Measurements from ENCODE around the gene CCDC47. TPM values are rescaled to one million over a fixed set of nuclear protein-coding genes. Genes with fewer than 3 reads are reported as not detected.
A peak's percentile ranks its signal among the peaks of the same experiment; 100 is the strongest.
"Not testable (repeated sequence)": the region's sequence is repeated elsewhere in the genome, so short reads cannot be mapped to it uniquely, and the experiment has no call there.

The CCDC47 gene
- total RNA-seq, 2 experiments from 2014 or later: 55.7 to 71.1 TPM

GRCh38 chr17:63800783-63801182, 27.4 kb upstream of the CCDC47 start:
- Mint-ChIP-seq H3K9me3 (ENCODE audit: low read depth) (no peaks in the 10 kb centered on the region), H3K27me3 (no peaks in the 10 kb centered on the region), H3K4me1 (no peaks in the 10 kb centered on the region), H3K4me3 (no peak overlapping the region), H3K36me3 (peaks cover 58% of the 10 kb centered on the region), H3K27ac (no peak overlapping the region)
- ATAC-seq (no peak), DNase-seq (no peak)
- CTCF ChIA-PET: no interaction called here

DNA sequence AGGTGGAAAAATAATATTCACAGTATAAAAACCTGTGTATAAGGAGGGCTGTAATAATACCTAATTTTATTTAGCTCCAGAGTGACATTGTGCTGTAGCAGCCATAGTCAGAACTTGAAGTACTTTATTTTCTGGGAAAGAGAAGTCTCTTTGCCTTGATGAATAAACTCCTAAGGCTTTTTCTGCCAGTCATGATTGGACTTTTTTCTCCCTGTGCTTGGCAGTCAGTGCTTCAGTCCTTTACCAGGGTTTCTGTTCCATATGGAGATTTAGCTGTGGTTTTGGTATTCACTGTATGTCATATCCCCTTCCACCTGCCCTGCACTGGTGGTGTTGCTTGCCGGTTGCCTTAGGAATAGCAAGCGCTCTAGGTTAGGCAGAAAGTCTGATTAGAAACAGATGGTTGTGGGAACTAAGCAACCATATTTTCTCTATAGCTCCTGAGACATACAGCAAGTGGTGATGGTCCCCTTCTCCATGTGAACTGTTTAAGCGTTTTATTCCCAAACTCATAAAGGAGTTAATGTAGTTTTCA, 25.2 kb upstream of the CCDC47 start:
- no peak for ATAC-seq
- Mint-ChIP-seq H3K4me3 (no peak overlapping the region), H3K27ac (no peak overlapping the region), H3K27me3 (no peaks in the 10 kb centered on the region), H3K36me3 (peaks cover 59% of the 10 kb centered on the region), H3K4me1 (peaks cover 2% of the 10 kb centered on the region), H3K9me3 (ENCODE audit: low read depth) (no peaks in the 10 kb centered on the region)
- CTCF ChIA-PET: interaction anchor here (1.4 kb wide), 1 partner anchor 67 kb away, joined by 4 read pairs; no protein-coding TSS in a partner anchor
- DNase-seq: no peak

GRCh38 chr17:63796375-63796774, 23.0 kb upstream of the CCDC47 start:
- H3K9me3 Mint-ChIP-seq (ENCODE audit: low read depth); H3K27ac Mint-ChIP-seq; H3K4me3 Mint-ChIP-seq; H3K27me3 Mint-ChIP-seq; DNase-seq; H3K4me1 Mint-ChIP-seq; ATAC-seq: not testable (repeated sequence)
- CTCF ChIA-PET: interaction anchor here (1.0 kb wide), 1 partner anchor 17 kb away, joined by 4 read pairs; no protein-coding TSS in a partner anchor
- H3K36me3 Mint-ChIP-seq: peaks cover 64% of the 10 kb centered on the region

DNA sequence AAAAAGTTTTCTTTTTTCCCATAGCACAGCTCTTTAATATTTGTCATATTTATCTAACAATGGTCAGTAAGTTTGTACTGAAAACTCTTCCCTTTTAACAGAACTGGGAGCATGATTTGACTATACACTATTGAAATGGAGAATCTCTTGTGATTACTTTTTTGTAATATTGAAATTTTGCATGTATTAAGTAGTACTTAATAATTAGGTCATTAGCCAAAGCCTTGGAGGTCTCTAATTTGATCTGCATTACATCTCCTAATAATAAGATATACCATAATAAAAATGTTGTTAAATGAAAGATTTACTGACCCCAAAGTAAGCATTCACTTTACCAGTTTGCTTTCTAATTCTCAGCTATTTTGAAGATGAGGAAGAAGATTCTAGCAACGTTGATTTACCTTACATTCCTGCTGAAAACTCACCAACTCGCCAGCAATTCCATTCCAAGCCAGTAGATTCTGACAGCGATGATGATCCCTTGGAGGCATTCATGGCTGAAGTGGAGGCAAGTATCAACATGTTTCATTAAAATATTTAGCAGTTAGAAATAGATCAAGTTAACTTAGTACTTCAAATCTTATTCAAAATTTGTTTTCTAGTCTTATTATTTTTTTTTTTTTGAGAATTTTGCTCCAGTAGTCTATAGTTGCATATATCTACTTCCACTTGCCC, 18.8 kb upstream of the CCDC47 start:
- Mint-ChIP-seq H3K36me3 (peaks cover 51% of the 10 kb centered on the region), H3K4me3 (no peak overlapping the region), H3K27ac (no peak overlapping the region), H3K4me1 (peaks cover 8% of the 10 kb centered on the region), H3K9me3 (ENCODE audit: low read depth) (no peaks in the 10 kb centered on the region), H3K27me3 (no peaks in the 10 kb centered on the region)
- DNase-seq (no peak), ATAC-seq (no peak)
- CTCF ChIA-PET: interaction anchor here (1.2 to 1.9 kb wide), 2 partner anchors 9 to 12 kb away, joined by 3 to 4 read pairs; no protein-coding TSS in a partner anchor

- H3K9me3 Mint-ChIP-seq (ENCODE audit: low read depth): no peaks in the 10 kb centered on the region
- DNase-seq: no peak
- no peak overlapping the region for H3K27ac Mint-ChIP-seq
- CTCF ChIA-PET: no interaction called here
- no peak for ATAC-seq
- no peaks in the 10 kb centered on the region for H3K27me3 Mint-ChIP-seq
- H3K4me3 Mint-ChIP-seq: no peak overlapping the region
- peaks cover 11% of the 10 kb centered on the region for H3K4me1 Mint-ChIP-seq
- H3K36me3 Mint-ChIP-seq: peaks cover 41% of the 10 kb centered on the region
Measured at GRCh38 chr17:63790057-63790456, 16.7 kb upstream of the CCDC47 start.

DNA sequence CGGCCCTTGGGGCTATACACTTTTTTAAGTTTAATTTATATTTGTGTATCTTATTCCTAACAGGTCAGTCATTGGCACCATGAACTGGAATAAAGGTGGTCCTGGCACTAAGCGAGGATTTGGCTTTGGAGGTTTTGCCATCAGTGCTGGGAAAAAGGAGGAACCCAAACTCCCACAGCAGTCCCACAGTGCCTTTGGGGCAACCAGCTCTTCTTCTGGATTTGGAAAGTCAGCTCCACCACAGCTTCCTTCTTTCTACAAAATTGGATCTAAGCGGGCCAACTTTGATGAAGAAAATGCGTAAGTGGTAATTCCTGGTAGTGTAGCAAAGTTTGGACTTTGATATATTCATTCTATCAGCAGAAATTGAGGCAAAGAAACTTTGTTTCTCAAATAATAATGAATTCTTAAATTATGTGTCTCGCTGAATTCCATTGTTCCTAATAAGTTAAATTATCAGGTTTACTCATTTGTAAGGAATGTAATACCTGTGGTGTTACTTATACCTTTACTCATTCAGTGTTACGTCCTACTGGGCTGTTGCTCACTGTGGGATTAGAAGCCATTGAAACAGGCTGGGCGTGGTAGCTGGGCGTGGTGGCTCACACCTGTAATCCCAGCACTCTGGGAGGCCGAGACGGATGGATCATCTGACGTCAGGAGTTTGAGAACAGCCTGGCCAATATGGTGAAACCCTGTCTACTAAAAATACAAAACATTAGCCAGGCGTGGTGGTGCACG, 13.7 kb upstream of the CCDC47 start:
- Mint-ChIP-seq H3K36me3 (peaks cover 27% of the 10 kb centered on the region), H3K4me3 (no peak overlapping the region), H3K9me3 (ENCODE audit: low read depth) (no peaks in the 10 kb centered on the region), H3K4me1 (peaks cover 31% of the 10 kb centered on the region), H3K27me3 (no peaks in the 10 kb centered on the region), H3K27ac (no peak overlapping the region)
- no peak for ATAC-seq
- CTCF ChIA-PET: no interaction called here
- DNase-seq: no peak

GRCh38 chr17:63786117-63786516, 12.7 kb upstream of the CCDC47 start:
- CTCF ChIA-PET: no interaction called here
- peaks cover 34% of the 10 kb centered on the region for H3K4me1 Mint-ChIP-seq
- DNase-seq (no peak), ATAC-seq (no peak)
- no peaks in the 10 kb centered on the region for H3K27me3 Mint-ChIP-seq
- H3K36me3 Mint-ChIP-seq: peaks cover 27% of the 10 kb centered on the region
- no peak overlapping the region for H3K27ac Mint-ChIP-seq
- H3K9me3 Mint-ChIP-seq (ENCODE audit: low read depth): no peaks in the 10 kb centered on the region
- H3K4me3 Mint-ChIP-seq: no peak overlapping the region

GRCh38 chr17:63785556-63785955, 12.2 kb upstream of the CCDC47 start:
- H3K4me1 Mint-ChIP-seq: peaks cover 38% of the 10 kb centered on the region
- H3K9me3 Mint-ChIP-seq (ENCODE audit: low read depth): no peaks in the 10 kb centered on the region
- no peaks in the 10 kb centered on the region for H3K27me3 Mint-ChIP-seq
- H3K36me3 Mint-ChIP-seq: peaks cover 27% of the 10 kb centered on the region
- H3K4me3 Mint-ChIP-seq: no peak overlapping the region
- ATAC-seq: no peak
- CTCF ChIA-PET: no interaction called here
- DNase-seq: no peak
- peak overlapping the region; percentile 12 for H3K27ac Mint-ChIP-seq

DNA sequence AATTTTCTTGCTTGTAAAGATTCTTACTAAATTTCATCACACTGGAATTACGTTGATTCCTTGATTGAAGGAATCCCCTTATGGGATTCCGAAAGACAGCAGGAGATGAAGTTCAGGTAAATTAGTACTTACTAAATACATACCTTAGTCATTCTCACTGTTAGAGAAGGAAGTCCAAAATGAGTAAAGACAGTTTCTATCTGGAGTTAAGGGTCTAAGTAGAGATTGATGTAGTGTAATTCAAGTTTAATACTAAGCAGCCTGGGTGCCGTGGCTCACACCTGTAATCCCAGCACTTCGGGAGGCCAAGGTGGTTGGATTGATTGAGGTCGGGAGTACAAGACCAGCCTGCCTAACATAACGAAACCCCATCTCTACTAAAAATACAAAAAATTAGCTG, 10.1 kb upstream of the CCDC47 start:
- Mint-ChIP-seq H3K4me3 (no peak overlapping the region), H3K27ac (no peak overlapping the region), H3K4me1 (peaks cover 49% of the 10 kb centered on the region), H3K27me3 (no peaks in the 10 kb centered on the region), H3K9me3 (ENCODE audit: low read depth) (no peaks in the 10 kb centered on the region), H3K36me3 (peaks cover 34% of the 10 kb centered on the region)
- CTCF ChIA-PET: interaction anchor here (1.0 to 1.7 kb wide), 6 partner anchors 8 to 82 kb away, joined by 3 to 7 read pairs (median 4); partner anchors contain the start of genes CCDC47 and DDX42
- ATAC-seq (no peak), DNase-seq (no peak)

GRCh38 chr17:63780928-63781327, 7.5 kb upstream of the CCDC47 start:
- CTCF ChIA-PET: interaction anchor here (1.1 kb wide), 1 partner anchor 68 kb away, joined by 3 read pairs; no protein-coding TSS in a partner anchor
- no peak for ATAC-seq
- Mint-ChIP-seq H3K9me3 (ENCODE audit: low read depth) (no peaks in the 10 kb centered on the region), H3K4me3 (no peak overlapping the region), H3K36me3 (peaks cover 35% of the 10 kb centered on the region), H3K4me1 (peaks cover 66% of the 10 kb centered on the region), H3K27ac (peak overlapping the region; percentile 34), H3K27me3 (no peaks in the 10 kb centered on the region)
- no peak for DNase-seq

DNA sequence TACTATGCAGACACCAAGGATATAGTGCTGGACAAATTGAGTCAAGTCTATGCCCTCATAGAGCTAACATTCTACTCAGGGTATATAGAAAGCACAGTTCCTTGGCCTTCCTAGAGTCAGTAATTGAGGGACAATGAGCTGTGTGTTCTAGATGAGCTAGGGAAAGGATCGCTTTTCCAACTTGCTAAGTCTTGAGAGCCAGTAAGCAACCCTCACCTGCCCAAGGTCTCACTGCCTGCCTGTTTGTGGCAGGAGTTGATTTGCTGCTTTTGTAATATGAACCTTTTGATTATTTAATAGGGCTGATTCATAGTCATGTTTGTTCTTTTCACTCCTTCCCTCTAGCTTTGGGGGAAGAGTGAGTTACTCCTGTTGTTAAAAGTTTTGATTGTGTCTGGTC, 7.1 kb upstream of the CCDC47 start:
- Mint-ChIP-seq H3K36me3 (peaks cover 33% of the 10 kb centered on the region), H3K9me3 (ENCODE audit: low read depth) (no peaks in the 10 kb centered on the region), H3K27me3 (no peaks in the 10 kb centered on the region), H3K4me3 (no peak overlapping the region), H3K4me1 (peaks cover 67% of the 10 kb centered on the region), H3K27ac (peak overlapping the region; percentile 34)
- ATAC-seq (no peak), DNase-seq (no peak)
- CTCF ChIA-PET: interaction anchor here (1.1 to 1.4 kb wide), 2 partner anchors 55 to 68 kb away, joined by 3 to 4 read pairs; no protein-coding TSS in a partner anchor

DNA sequence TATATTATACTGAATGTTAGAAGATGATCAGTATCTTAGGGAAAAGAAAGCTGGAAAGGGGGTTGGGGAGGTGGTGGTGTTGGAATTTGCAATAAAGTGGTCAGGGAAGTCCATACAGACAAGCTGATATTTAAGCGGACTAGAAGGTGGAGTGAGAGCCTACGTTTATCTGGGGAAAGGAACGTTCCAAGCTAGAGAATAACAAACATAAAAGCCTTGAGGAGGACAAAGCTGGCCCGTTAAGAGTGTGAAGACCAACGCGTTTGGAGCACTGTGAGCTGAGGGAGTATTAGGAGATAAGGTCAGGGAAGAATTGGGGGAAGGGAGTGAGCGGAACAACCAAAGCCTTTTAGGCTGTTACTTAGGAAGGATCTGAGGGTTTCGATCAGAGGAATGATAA, 2.0 kb upstream of the CCDC47 start:
- Mint-ChIP-seq H3K27me3 (no peaks in the 10 kb centered on the region), H3K36me3 (peaks cover 39% of the 10 kb centered on the region), H3K9me3 (ENCODE audit: low read depth) (no peaks in the 10 kb centered on the region), H3K4me3 (peak overlapping the region; percentile 97), H3K4me1 (peaks cover 52% of the 10 kb centered on the region), H3K27ac (peak overlapping the region; percentile 99)
- CTCF ChIA-PET: interaction anchor here (0.7 to 4.2 kb wide), 11 partner anchors 9 to 77 kb away, joined by 3 to 23 read pairs (median 4); no protein-coding TSS in a partner anchor
- DNase-seq: no peak
- ATAC-seq: no peak

DNA sequence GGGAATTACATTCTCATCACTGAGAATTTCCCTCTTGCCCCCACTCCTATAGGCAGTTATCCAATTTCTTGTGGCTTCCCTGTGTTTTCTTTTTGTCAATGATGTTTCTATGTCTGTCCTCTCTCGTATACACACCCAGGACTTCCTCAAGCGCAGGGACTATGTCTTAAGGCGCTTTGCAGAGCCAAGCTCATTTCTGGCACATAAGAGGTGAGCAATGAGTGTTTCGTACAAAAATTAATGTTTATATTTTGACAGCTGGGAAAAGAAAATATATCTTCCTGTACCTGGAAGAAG, 1.5 kb upstream of the CCDC47 start:
- ATAC-seq (no peak), DNase-seq (peak; percentile 45)
- Mint-ChIP-seq H3K4me1 (peaks cover 53% of the 10 kb centered on the region), H3K4me3 (peak overlapping the region; percentile 97), H3K27ac (peak overlapping the region; percentile 99), H3K9me3 (ENCODE audit: low read depth) (no peaks in the 10 kb centered on the region), H3K36me3 (peaks cover 39% of the 10 kb centered on the region), H3K27me3 (no peaks in the 10 kb centered on the region)
- CTCF ChIA-PET: interaction anchor here (0.7 to 4.2 kb wide), 12 partner anchors 9 to 77 kb away, joined by 3 to 23 read pairs (median 6); no protein-coding TSS in a partner anchor
